HCT116 (cell line): ENCODE measurements around the gene CRB3. TPM values are rescaled to one million over a fixed set of nuclear protein-coding genes. Genes with fewer than 3 reads are reported as not detected.

Experiments used
- ATAC-seq: fragments of 200-7000 bp; cut with Tn5 transposase; 2 replicates; pipeline ENCODE4 v1.9.1; 2020; ENCODE audit warnings: mild to moderate bottlenecking, moderate library complexity
- BruUV-seq: library from RNA; stranded (reverse); fragments of 400-500 nt; replicated peaks from 2 replicates; lab custom pipeline; 2021; lab: Mats Ljungman, UMichigan
- CTCF ChIA-PET: fragments of 300-600 bp; sonication (Branson Sonifier 250); formaldehyde crosslinking; loops from one replicate; lab custom pipeline; 2021; ENCODE audit warnings: antibody characterized with exemption; lab: Charles Lee
- POLR2A ChIA-PET: fragments of 300-600, 350-600 bp; sonication (Branson Sonifier 250); formaldehyde crosslinking; loops from one replicate; lab custom pipeline; 2021; ENCODE audit warnings: antibody characterized with exemption; lab: Charles Lee
- RAD21 ChIA-PET, 2 experiments: fragments of 300-600 bp; sonication (Branson Sonifier 250); formaldehyde crosslinking; loops; one replicate each; lab custom pipeline; 2023; ENCODE audit warnings: low total read pairs in 2 of 2; ENCODE audit not compliant: uncharacterized antibody in 2 of 2, unreplicated experiment in 2 of 2, low non-redundant PET in 1 of 2; lab: Charles Lee
- DNase-seq: peaks from one replicate; pipeline ENCODE4 v3.0.0-alpha.2; 2010; ENCODE audit warnings: low read depth, low spot score
- H2AFZ ChIP-seq: fragments of 200-600 bp; shearing (Covaris generic), sonication (generic); 2 replicates; pipeline ENCODE4 v1.6.1; 2017; ENCODE audit warnings: low read depth, mixed run types, mixed read lengths, antibody characterized with exemption, low read length; ENCODE audit not compliant: poor library complexity, severe bottlenecking
- H3K27ac ChIP-seq: 2 replicates; pipeline ENCODE4 v1.5.1; 2012; ENCODE audit warnings: low read depth, low read length
- H3K27me3 ChIP-seq: fragments of 200-600 bp; sonication (generic); 2 replicates; pipeline ENCODE4 v1.6.1; 2016; ENCODE audit warnings: mixed run types, low read length, mixed read lengths; ENCODE audit not compliant: insufficient read depth
- H3K36me3 ChIP-seq, 2 experiments: fragments of 200-500 bp in 1 of 2; fragments of 200-600 bp in 1 of 2; sonication (Bioruptor generic) in 1 of 2; sonication (generic) in 1 of 2; 2 replicates each; pipeline versions ENCODE4 v1.5.1 to v1.6.1; 2014 to 2016; ENCODE audit warnings: low read length in 2 of 2, inconsistent platforms in 1 of 2, mixed read lengths in 1 of 2, mixed run types in 1 of 2; ENCODE audit not compliant: insufficient read depth in 2 of 2, control insufficient read depth in 1 of 2
- H3K4me1 ChIP-seq, 2 experiments: fragments of 200-600 bp in 1 of 2; sonication (generic) in 1 of 2; 2 replicates each; pipeline versions ENCODE4 v1.5.1 to v1.6.1; 2012 to 2017; ENCODE audit warnings: low read length in 2 of 2, inconsistent platforms in 1 of 2, mild to moderate bottlenecking in 1 of 2, mixed read lengths in 1 of 2, mixed run types in 1 of 2, moderate library complexity in 1 of 2; ENCODE audit not compliant: insufficient read depth in 2 of 2, control insufficient read depth in 1 of 2
- H3K4me2 ChIP-seq: fragments of 200-600 bp; sonication (generic); 2 replicates; pipeline ENCODE4 v1.6.1; 2017; ENCODE audit warnings: mixed run types, low read length, mixed read lengths
- H3K4me3 ChIP-seq, 2 experiments: fragments of 200-600 bp in 1 of 2; sonication (generic) in 1 of 2; replicated peaks in 1 of 2; 2 replicates each; pipeline ENCODE4 v1.5.1; 2011 to 2016; ENCODE audit warnings: low read length in 2 of 2, control low read depth in 1 of 2, low read depth in 1 of 2, mild to moderate bottlenecking in 1 of 2, mixed read lengths in 1 of 2, mixed run types in 1 of 2
- H3K79me2 ChIP-seq: fragments of 200-600 bp; sonication (generic); 2 replicates; pipeline ENCODE4 v1.6.1; 2017; ENCODE audit warnings: mild to moderate bottlenecking, mixed run types, low read length, moderate library complexity, mixed read lengths; ENCODE audit not compliant: insufficient read depth
- H3K9ac ChIP-seq: fragments of 200-600 bp; sonication (generic); 2 replicates; pipeline ENCODE4 v1.6.1; 2016; ENCODE audit warnings: low read length, mixed read lengths
- H3K9me2 ChIP-seq: fragments of 200-600 bp; sonication (generic), shearing (Covaris generic); 2 replicates; pipeline ENCODE4 v1.6.1; 2017; ENCODE audit warnings: mixed run types, mild to moderate bottlenecking, moderate library complexity; ENCODE audit not compliant: insufficient read depth
- H3K9me3 ChIP-seq, 2 experiments: fragments of 200-500 bp in 1 of 2; fragments of 200-600 bp in 1 of 2; sonication (Bioruptor generic) in 1 of 2; sonication (generic) in 1 of 2; 2 replicates each; pipeline ENCODE4 v1.6.1; 2014 to 2017; ENCODE audit warnings: low read length in 2 of 2, mixed read lengths in 2 of 2, inconsistent platforms in 1 of 2, low read depth in 1 of 2, mild to moderate bottlenecking in 1 of 2, mixed run types in 1 of 2, moderate library complexity in 1 of 2; ENCODE audit not compliant: control insufficient read depth in 1 of 2, insufficient read depth in 1 of 2
- H4K20me1 ChIP-seq: fragments of 200-600 bp; sonication (generic), shearing (Covaris generic); 2 replicates; pipeline ENCODE4 v1.6.1; 2017; ENCODE audit warnings: mixed run types, mild to moderate bottlenecking, moderate library complexity; ENCODE audit not compliant: insufficient read depth
- CBX3 ChIP-seq: IDR thresholded peaks from 2 replicates; pipeline ENCODE4 v1.6.1; 2012; ENCODE audit warnings: low read depth
- CEBPB ChIP-seq: IDR thresholded peaks from 2 replicates; pipeline ENCODE4 v1.6.1; 2012; ENCODE audit warnings: low read depth
- EGR1 ChIP-seq: IDR thresholded peaks from 2 replicates; pipeline ENCODE4 v1.6.1; 2012; ENCODE audit warnings: low read depth
- ELF1 ChIP-seq: IDR thresholded peaks from 2 replicates; pipeline ENCODE4 v1.6.1; 2012; ENCODE audit warnings: low read depth, borderline replicate concordance
- EZH2 ChIP-seq: fragments of 200-600 bp; sonication (generic); IDR thresholded peaks from 2 replicates; pipeline ENCODE4 v1.6.1; 2017; ENCODE audit warnings: antibody characterized with exemption, mixed run types
- EZH2phosphoT487 ChIP-seq: fragments of 200-600 bp; IDR thresholded peaks from 2 replicates; pipeline ENCODE4 v1.6.1; 2018; ENCODE audit warnings: antibody characterized with exemption, borderline replicate concordance
- FOSL1 ChIP-seq: IDR thresholded peaks from 2 replicates; pipeline ENCODE4 v1.6.1; 2012; ENCODE audit warnings: low read depth
- POLR2A ChIP-seq: IDR thresholded peaks from 2 replicates; pipeline ENCODE4 v1.7.0; 2011; ENCODE audit warnings: borderline replicate concordance; ENCODE audit not compliant: insufficient read depth, insufficient read length; ENCODE audit errors: extremely low read depth
- RAD21 ChIP-seq: IDR thresholded peaks from 2 replicates; pipeline ENCODE4 v1.6.1; 2012; ENCODE audit warnings: low read depth, mild to moderate bottlenecking
- SIN3A ChIP-seq: IDR thresholded peaks from 2 replicates; pipeline ENCODE4 v1.6.1; 2012; ENCODE audit warnings: low read depth
- SP1 ChIP-seq: IDR thresholded peaks from 2 replicates; pipeline ENCODE4 v1.6.1; 2012; ENCODE audit warnings: low read depth
- SRF ChIP-seq: IDR thresholded peaks from 2 replicates; pipeline ENCODE4 v1.6.1; 2012; ENCODE audit warnings: low read depth
- TCF7L2 ChIP-seq: IDR thresholded peaks from 2 replicates; pipeline ENCODE4 v1.7.0; 2011; ENCODE audit warnings: borderline replicate concordance, inconsistent platforms; ENCODE audit not compliant: insufficient read depth, insufficient read length; ENCODE audit errors: extremely low read depth
- YY1 ChIP-seq: IDR thresholded peaks from 2 replicates; pipeline ENCODE4 v1.6.1; 2011; ENCODE audit warnings: low read length, low read depth, moderate library complexity, mild to moderate bottlenecking; ENCODE audit not compliant: insufficient replicate concordance; ENCODE audit errors: extremely low read depth
- intact Hi-C: fragments of 100-400 bp; cut with micrococcal nuclease; formaldehyde crosslinking; loops from 2 replicates; pipeline ENCODE4 v1.10.0; 2022
- total RNA-seq: library from RNA; stranded (reverse); gene quantifications from one replicate; pipeline ENCODE4 v1.2.1, GENCODE V29; 2021; ENCODE audit not compliant: unreplicated experiment
- TF ChIP-seq, protein P1 (sequence below), 3 experiments: fragments of 200-600 bp in 1 of 3; sonication (generic) in 1 of 3; IDR thresholded peaks in 2 of 3; conservative IDR thresholded peaks in 1 of 3; 2 replicates each; pipeline ENCODE4 v1.5.1; 2012 to 2017; ENCODE audit warnings: low read depth in 2 of 3, low read length in 2 of 3, antibody characterized with exemption in 1 of 3, borderline replicate concordance in 1 of 3, control low read depth in 1 of 3, mild to moderate bottlenecking in 1 of 3, mixed read lengths in 1 of 3, mixed run types in 1 of 3, moderate library complexity in 1 of 3; ENCODE audit not compliant: insufficient read depth in 1 of 3
- TF ChIP-seq, protein P2 (sequence below): IDR thresholded peaks from 2 replicates; pipeline ENCODE4 v1.6.1; 2011; ENCODE audit warnings: mild to moderate bottlenecking, low read length, moderate library complexity; ENCODE audit not compliant: insufficient replicate concordance; ENCODE audit errors: extremely low read depth
- TF ChIP-seq, protein P3 (sequence below): IDR thresholded peaks from 2 replicates; pipeline ENCODE4 v1.6.1; 2012
- TF ChIP-seq, protein P4 (sequence below): IDR thresholded peaks from 2 replicates; pipeline ENCODE4 v1.6.1; 2012
- TF ChIP-seq, protein P5 (sequence below): IDR thresholded peaks from 2 replicates; pipeline ENCODE4 v1.6.1; 2012; ENCODE audit warnings: low read depth

The CRB3 gene
- total RNA-seq, 1 experiment from 2014 or later: 40.5 TPM

DNA sequence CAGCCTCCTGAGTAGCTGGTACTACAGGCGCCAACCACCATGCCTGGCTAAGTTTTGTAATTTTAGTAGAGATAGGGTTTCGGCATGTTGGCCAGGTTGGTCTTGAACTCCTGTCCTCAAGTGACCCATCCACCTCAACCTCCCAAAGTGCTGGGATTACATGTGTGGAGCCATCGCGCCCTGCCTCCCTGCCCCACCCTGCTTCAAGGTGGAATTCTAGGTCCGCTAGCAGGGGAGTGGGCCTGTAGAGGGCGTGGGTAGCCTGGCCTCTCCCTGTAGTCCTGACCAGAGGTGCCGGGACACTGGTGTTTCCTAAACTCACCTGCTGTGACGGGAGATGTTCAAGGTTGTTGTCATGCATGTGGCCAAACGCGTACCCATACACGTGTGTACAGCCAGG, 30.9 kb upstream of the CRB3 start:
- Histone ChIP-seq H3K27me3 (no peaks in the 10 kb centered on the region), H3K4me1 (peaks cover 3 to 7% of the 10 kb centered on the region in 2 experiments; a peak in 3 of 4 replicates), H3K36me3 (no peaks in the 10 kb centered on the region), H3K9me2 (no peaks in the 10 kb centered on the region), H3K4me3 (no peak overlapping the region), H3K9ac (no peak overlapping the region), H2AFZ (no peak overlapping the region), H4K20me1 (no peaks in the 10 kb centered on the region), H3K9me3 (no peaks in the 10 kb centered on the region), H3K79me2 (no peaks in the 10 kb centered on the region), H3K4me2 (no peak overlapping the region), H3K27ac (no peak overlapping the region)
- BruUV-seq: no TSS peak
- TF ChIP-seq POLR2A: no peak
- TF ChIP-seq, protein P1, sequence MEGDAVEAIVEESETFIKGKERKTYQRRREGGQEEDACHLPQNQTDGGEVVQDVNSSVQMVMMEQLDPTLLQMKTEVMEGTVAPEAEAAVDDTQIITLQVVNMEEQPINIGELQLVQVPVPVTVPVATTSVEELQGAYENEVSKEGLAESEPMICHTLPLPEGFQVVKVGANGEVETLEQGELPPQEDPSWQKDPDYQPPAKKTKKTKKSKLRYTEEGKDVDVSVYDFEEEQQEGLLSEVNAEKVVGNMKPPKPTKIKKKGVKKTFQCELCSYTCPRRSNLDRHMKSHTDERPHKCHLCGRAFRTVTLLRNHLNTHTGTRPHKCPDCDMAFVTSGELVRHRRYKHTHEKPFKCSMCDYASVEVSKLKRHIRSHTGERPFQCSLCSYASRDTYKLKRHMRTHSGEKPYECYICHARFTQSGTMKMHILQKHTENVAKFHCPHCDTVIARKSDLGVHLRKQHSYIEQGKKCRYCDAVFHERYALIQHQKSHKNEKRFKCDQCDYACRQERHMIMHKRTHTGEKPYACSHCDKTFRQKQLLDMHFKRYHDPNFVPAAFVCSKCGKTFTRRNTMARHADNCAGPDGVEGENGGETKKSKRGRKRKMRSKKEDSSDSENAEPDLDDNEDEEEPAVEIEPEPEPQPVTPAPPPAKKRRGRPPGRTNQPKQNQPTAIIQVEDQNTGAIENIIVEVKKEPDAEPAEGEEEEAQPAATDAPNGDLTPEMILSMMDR (IDR thresholded peaks at IDR 0.05 in 2 of 3, conservative IDR thresholded peaks at IDR 0.05 in 1 of 3; ENCODE audit: borderline replicate concordance in 1 of 3, insufficient read depth in 1 of 3, low read depth in 2 of 3, low read length in 2 of 3): no peak
- TF ChIP-seq EGR1: no peak
- no peak for TF ChIP-seq SP1
- TF ChIP-seq, protein P2, sequence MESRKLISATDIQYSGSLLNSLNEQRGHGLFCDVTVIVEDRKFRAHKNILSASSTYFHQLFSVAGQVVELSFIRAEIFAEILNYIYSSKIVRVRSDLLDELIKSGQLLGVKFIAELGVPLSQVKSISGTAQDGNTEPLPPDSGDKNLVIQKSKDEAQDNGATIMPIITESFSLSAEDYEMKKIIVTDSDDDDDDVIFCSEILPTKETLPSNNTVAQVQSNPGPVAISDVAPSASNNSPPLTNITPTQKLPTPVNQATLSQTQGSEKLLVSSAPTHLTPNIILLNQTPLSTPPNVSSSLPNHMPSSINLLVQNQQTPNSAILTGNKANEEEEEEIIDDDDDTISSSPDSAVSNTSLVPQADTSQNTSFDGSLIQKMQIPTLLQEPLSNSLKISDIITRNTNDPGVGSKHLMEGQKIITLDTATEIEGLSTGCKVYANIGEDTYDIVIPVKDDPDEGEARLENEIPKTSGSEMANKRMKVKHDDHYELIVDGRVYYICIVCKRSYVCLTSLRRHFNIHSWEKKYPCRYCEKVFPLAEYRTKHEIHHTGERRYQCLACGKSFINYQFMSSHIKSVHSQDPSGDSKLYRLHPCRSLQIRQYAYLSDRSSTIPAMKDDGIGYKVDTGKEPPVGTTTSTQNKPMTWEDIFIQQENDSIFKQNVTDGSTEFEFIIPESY: no peak
- no peak for TF ChIP-seq YY1
- no peak for TF ChIP-seq CEBPB
- no peak for TF ChIP-seq TCF7L2
- TF ChIP-seq RAD21: no peak
- no peak for TF ChIP-seq SRF
- TF ChIP-seq, protein P3, sequence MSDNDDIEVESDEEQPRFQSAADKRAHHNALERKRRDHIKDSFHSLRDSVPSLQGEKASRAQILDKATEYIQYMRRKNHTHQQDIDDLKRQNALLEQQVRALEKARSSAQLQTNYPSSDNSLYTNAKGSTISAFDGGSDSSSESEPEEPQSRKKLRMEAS: no peak
- TF ChIP-seq SIN3A: no peak
- no peak for TF ChIP-seq ELF1
- TF ChIP-seq, protein P4, sequence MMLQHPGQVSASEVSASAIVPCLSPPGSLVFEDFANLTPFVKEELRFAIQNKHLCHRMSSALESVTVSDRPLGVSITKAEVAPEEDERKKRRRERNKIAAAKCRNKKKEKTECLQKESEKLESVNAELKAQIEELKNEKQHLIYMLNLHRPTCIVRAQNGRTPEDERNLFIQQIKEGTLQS: no peak
- no peak for TF ChIP-seq EZH2phosphoT487
- no peak for TF ChIP-seq CBX3
- TF ChIP-seq EZH2: no peak
- TF ChIP-seq, protein P5, sequence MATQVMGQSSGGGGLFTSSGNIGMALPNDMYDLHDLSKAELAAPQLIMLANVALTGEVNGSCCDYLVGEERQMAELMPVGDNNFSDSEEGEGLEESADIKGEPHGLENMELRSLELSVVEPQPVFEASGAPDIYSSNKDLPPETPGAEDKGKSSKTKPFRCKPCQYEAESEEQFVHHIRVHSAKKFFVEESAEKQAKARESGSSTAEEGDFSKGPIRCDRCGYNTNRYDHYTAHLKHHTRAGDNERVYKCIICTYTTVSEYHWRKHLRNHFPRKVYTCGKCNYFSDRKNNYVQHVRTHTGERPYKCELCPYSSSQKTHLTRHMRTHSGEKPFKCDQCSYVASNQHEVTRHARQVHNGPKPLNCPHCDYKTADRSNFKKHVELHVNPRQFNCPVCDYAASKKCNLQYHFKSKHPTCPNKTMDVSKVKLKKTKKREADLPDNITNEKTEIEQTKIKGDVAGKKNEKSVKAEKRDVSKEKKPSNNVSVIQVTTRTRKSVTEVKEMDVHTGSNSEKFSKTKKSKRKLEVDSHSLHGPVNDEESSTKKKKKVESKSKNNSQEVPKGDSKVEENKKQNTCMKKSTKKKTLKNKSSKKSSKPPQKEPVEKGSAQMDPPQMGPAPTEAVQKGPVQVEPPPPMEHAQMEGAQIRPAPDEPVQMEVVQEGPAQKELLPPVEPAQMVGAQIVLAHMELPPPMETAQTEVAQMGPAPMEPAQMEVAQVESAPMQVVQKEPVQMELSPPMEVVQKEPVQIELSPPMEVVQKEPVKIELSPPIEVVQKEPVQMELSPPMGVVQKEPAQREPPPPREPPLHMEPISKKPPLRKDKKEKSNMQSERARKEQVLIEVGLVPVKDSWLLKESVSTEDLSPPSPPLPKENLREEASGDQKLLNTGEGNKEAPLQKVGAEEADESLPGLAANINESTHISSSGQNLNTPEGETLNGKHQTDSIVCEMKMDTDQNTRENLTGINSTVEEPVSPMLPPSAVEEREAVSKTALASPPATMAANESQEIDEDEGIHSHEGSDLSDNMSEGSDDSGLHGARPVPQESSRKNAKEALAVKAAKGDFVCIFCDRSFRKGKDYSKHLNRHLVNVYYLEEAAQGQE: no peak
- TF ChIP-seq FOSL1: no peak
- ATAC-seq (no peak), DNase-seq (no peak)
- intact Hi-C loops: no loop called here
- RAD21 ChIA-PET: no interaction called here
- POLR2A ChIA-PET: no interaction called here
- CTCF ChIA-PET: no interaction called here
